Ectodermal cell (in vitro differentiated cells): ENCODE measurements around the gene MRPL55.
A peak's percentile ranks its signal among the peaks of the same experiment; 100 is the strongest.

Experiments
- H3K27ac ChIP-seq: 2 replicates; pipeline ENCODE4 v1.7.0; 2013; ENCODE audit warnings: mild to moderate bottlenecking, low read depth, low read length; ENCODE audit not compliant: insufficient read depth, poor library complexity, severe bottlenecking
- H3K27me3 ChIP-seq: 2 replicates; pipeline ENCODE4 v1.7.0; 2013; ENCODE audit warnings: mild to moderate bottlenecking, low read length; ENCODE audit not compliant: insufficient read depth, control insufficient read depth, poor library complexity, severe bottlenecking
- H3K36me3 ChIP-seq: one replicate; pipeline ENCODE4 v1.7.0; 2013; ENCODE audit warnings: low read length; ENCODE audit not compliant: control insufficient read depth, insufficient read depth
- H3K4me1 ChIP-seq: one replicate; pipeline ENCODE4 v1.7.0; 2013; ENCODE audit warnings: low read length; ENCODE audit not compliant: control insufficient read depth, insufficient read depth
- H3K4me3 ChIP-seq: 2 replicates; pipeline ENCODE4 v1.7.0; 2013; ENCODE audit warnings: low read depth, low read length, control low read depth; ENCODE audit not compliant: insufficient read depth
- H3K9me3 ChIP-seq: 2 replicates; pipeline ENCODE4 v1.7.0; 2013; ENCODE audit warnings: mild to moderate bottlenecking, low read length, moderate library complexity; ENCODE audit not compliant: control insufficient read depth
- WGBS, 2 experiments: methylation state at CpG; one replicate each; pipeline ENCODE4 v1.1.7; 2013; ENCODE audit warnings: missing lambda C conversion rate in 2 of 2; 5-methylcytosine and 5-hydroxymethylcytosine counted together

MRPL55 gene

DNA sequence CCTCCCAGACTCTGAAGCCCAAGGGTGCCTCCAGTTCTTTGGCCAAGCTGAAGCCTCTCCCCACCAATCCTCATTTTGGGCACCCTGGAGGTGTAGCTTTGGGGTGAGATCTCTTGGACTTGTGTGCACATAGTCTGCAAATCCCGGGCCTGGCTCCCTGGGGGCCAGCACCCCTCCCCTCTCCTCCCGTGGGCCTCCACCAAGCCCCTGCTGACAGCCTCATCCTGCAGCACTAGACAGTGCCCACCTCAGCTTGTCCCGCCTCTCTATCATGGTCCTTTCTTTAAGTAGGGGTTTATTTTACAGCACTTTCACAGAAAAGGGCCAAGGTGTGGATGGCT is 43.8 kb upstream of the MRPL55 start:
- Histone ChIP-seq H3K4me1 (peaks cover 16% of the 10 kb centered on the region), H3K9me3 (no peaks in the 10 kb centered on the region), H3K4me3 (no peak overlapping the region), H3K27me3 (no peaks in the 10 kb centered on the region), H3K36me3 (no peaks in the 10 kb centered on the region), H3K27ac (no peak overlapping the region)
- 87 to 88% methylated on average over 3 of the region's 3 CpGs for WGBS, 2 experiments

GRCh38 chr1:228152097-228152917 is 43.2 kb upstream of the MRPL55 start:
- H3K27me3 ChIP-seq, result no peaks in the 10 kb centered on the region
- H3K4me3 ChIP-seq, result no peak overlapping the region
- no peak overlapping the region for H3K27ac ChIP-seq
- H3K36me3 ChIP-seq, result no peaks in the 10 kb centered on the region
- H3K9me3 ChIP-seq, result no peaks in the 10 kb centered on the region
- 90 to 92% methylated on average over 19 of the region's 19 CpGs for WGBS, 2 experiments
- peaks cover 16% of the 10 kb centered on the region for H3K4me1 ChIP-seq

GRCh38 chr1:228151180-228151925 is 42.3 kb upstream of the MRPL55 start:
- H3K4me1 ChIP-seq, result peaks cover 16% of the 10 kb centered on the region
- no peaks in the 10 kb centered on the region for H3K36me3 ChIP-seq
- no peak overlapping the region for H3K4me3 ChIP-seq
- no peak overlapping the region for H3K27ac ChIP-seq
- WGBS, 2 experiments, result 92 to 93% methylated on average over 12 of the region's 12 CpGs
- no peaks in the 10 kb centered on the region for H3K9me3 ChIP-seq
- H3K27me3 ChIP-seq, result no peaks in the 10 kb centered on the region

DNA sequence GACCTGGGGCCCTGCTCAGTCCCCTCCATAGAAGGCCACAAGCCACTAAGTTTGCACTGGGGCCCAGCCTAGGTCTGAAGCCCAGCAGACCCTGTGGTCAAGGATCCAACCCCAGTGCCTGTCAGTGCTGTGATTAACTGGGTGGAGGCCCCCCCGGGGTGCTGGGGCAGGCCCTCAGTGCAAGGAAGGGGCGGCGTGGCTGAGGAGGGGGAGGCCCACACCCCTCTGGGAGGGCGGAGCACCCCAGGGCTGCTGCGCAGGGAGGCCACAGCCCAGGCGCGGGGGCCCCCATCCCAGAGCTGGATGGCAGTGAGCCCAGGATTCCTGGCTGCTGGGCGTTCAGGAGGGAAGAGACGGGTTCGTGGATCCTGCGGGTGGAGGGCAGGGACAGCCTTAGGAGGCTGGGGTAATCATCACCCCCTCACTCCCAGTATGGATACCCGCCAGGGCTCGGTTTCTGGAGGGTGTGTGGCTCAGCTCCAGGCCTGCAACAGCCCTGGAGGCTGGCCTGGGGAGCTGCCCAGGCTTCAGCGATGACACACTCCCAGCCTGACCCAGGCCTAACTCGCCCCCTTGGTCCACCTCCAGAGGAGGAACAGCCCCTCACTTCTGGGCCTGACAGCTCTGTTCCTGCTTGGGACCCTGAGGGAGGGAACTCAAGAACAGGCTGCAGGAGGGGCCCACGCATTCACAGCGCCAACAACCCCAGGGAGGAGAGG is 41.5 kb upstream of the MRPL55 start:
- no peaks in the 10 kb centered on the region for H3K36me3 ChIP-seq
- no peak overlapping the region for H3K4me3 ChIP-seq
- H3K9me3 ChIP-seq, result no peaks in the 10 kb centered on the region
- peak overlapping the region; percentile 40 for H3K27ac ChIP-seq
- 85% methylated on average over 17 of the region's 17 CpGs for WGBS, 2 experiments
- no peaks in the 10 kb centered on the region for H3K27me3 ChIP-seq
- H3K4me1 ChIP-seq, result peaks cover 16% of the 10 kb centered on the region

GRCh38 chr1:228150120-228150460 is 41.0 kb upstream of the MRPL55 start:
- H3K27ac ChIP-seq, result peak overlapping the region; percentile 40
- no peaks in the 10 kb centered on the region for H3K27me3 ChIP-seq
- H3K9me3 ChIP-seq, result no peaks in the 10 kb centered on the region
- H3K4me3 ChIP-seq, result no peak overlapping the region
- peaks cover 16% of the 10 kb centered on the region for H3K4me1 ChIP-seq
- no peaks in the 10 kb centered on the region for H3K36me3 ChIP-seq
- WGBS, 2 experiments, result 91 to 92% methylated on average over 7 of the region's 7 CpGs

- no peak within 1 kb of the TSS for H3K4me3 ChIP-seq
- H3K27ac ChIP-seq, result peak within 1 kb of the TSS; percentile 40
- 58 to 60% methylated on average over 17 of the region's 17 CpGs for WGBS, 2 experiments
- H3K27me3 ChIP-seq, result no peaks in the 10 kb centered on the region
- peaks cover 16% of the 10 kb centered on the region for H3K4me1 ChIP-seq
- H3K9me3 ChIP-seq, result no peaks in the 10 kb centered on the region
- no peaks in the 10 kb centered on the region for H3K36me3 ChIP-seq
These were observed 40.5 kb upstream of the MRPL55 start, which contains the start of gene GJC2 for GRCh38 chr1:228149406-228150119. GJC2 (plus strand) TSS chr1:228149930; CDS start chr1:228157759, 7,829 bp downstream.

DNA sequence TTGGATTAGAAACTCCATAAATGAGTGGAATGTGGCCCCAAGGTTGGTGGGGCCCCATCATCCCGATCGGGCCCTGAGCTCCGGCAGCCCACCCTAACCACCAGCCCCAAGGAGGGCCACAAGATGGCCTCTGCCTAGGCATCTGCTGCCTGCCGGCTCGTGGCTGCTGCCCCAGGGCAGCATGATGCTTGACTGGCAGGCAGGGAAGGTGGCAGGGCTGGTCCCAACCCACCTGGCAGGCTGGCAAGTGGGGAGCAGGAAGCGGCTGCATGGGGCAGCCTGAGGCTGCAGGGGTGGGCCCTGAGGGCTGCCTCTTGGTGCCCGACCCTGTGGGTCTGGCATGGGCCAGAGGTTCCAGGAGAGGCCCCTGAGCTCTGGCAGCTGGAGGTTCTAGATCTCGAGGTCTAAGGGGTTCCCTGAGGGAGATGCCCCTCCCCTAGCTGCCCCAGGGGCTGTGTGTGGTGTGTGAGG is 39.9 kb upstream of the MRPL55 start:
- WGBS, 2 experiments, result 89 to 92% methylated on average over 8 of the region's 8 CpGs
- no peak overlapping the region for H3K27ac ChIP-seq

DNA sequence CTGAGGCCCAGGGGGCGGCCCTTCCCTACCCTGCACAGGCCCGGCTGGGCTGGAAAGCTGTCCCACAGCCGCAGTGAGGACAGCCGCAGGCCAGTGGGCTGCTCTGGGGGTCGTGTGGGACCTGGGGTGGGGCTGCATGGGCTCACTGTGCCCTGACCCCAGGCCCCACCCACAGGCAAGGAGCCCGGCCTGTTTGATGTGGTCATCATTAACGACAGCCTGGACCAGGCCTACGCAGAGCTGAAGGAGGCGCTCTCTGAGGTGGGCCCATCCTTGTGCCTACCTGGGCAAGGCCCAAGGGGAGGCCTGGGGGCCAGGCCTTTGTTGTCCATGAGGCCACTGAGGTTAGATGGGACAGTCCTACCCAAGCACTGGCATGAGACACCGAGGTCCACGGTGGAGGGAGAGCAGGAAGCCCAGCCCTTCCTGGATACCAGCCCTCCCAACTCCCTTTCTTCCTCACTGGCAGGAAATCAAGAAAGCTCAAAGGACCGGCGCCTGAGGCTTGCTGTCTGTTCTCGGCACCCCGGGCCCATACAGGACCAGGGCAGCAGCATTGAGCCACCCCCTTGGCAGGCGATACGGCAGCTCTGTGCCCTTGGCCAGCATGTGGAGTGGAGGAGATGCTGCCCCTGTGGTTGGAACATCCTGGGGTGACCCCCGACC is 39.2 kb upstream of the MRPL55 start:
- Histone ChIP-seq H3K4me3 (no peak overlapping the region), H3K9me3 (no peaks in the 10 kb centered on the region), H3K4me1 (peaks cover 16% of the 10 kb centered on the region), H3K27ac (no peak overlapping the region), H3K36me3 (no peaks in the 10 kb centered on the region), H3K27me3 (no peaks in the 10 kb centered on the region)
- 92 to 94% methylated on average over 18 of the region's 18 CpGs for WGBS, 2 experiments

More for the DNA sequence above, 39.9 kb upstream of the MRPL55 start:
- peaks cover 16% of the 10 kb centered on the region for H3K4me1 ChIP-seq
- H3K27me3 ChIP-seq, result no peaks in the 10 kb centered on the region
- H3K4me3 ChIP-seq, result no peak overlapping the region
- H3K9me3 ChIP-seq, result no peaks in the 10 kb centered on the region
- H3K36me3 ChIP-seq, result no peaks in the 10 kb centered on the region

DNA sequence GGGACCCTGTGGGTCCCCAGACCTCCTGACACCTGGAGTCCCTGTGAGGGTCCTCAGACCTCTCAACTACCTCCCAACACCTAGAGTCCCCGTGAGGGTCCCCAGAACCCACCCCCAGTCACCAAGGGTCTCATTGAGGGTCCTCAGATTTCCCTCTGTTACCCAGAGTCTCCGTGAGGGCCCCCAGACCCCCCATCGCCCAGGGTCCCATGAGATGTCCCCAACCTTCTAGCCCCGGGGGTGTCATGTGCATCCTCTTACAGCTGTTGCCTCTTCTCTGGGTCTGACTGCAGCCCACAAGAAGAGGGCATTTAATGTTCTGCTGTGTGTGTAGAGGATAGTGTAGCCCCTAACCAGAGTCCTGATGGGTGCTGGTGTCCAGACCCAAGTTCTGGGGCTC is 38.7 kb upstream of the MRPL55 start:
- no peaks in the 10 kb centered on the region for H3K9me3 ChIP-seq
- H3K27me3 ChIP-seq, result no peaks in the 10 kb centered on the region
- no peak overlapping the region for H3K27ac ChIP-seq
- 92 to 96% methylated on average over 4 of the region's 4 CpGs for WGBS, 2 experiments
- H3K4me1 ChIP-seq, result peaks cover 16% of the 10 kb centered on the region
- no peaks in the 10 kb centered on the region for H3K36me3 ChIP-seq
- H3K4me3 ChIP-seq, result no peak overlapping the region
